GM12878 (cell line): ENCODE data around the gene GAK.

ENCODE experiments used
- ATF2 ChIP-seq: IDR thresholded peaks from 2 replicates; pipeline ENCODE4 v1.6.1; 2012; ENCODE audit warnings: low read length, inconsistent platforms
- CBX5 ChIP-seq: sonication (generic); IDR thresholded peaks from 2 replicates; pipeline ENCODE4 v1.6.1; 2016; ENCODE audit warnings: low read depth, moderate library complexity, mild to moderate bottlenecking, inconsistent platforms
- FOXK2 ChIP-seq: fragments of 450-650 bp; IDR thresholded peaks from 2 replicates; pipeline ENCODE4 v1.6.1; 2017; ENCODE audit warnings: mild to moderate bottlenecking, moderate library complexity
- IRF4 ChIP-seq: IDR thresholded peaks from 2 replicates; pipeline ENCODE4 v1.6.1; 2011; ENCODE audit warnings: low read depth, low read length
- MYC ChIP-seq: IDR thresholded peaks from 2 replicates; pipeline ENCODE4 v1.6.1; 2011; ENCODE audit warnings: mild to moderate bottlenecking, low read length, moderate library complexity, inconsistent platforms; ENCODE audit not compliant: insufficient read depth, insufficient replicate concordance, insufficient read length, severe bottlenecking
- RELB ChIP-seq: fragments of 450-650 bp; IDR thresholded peaks from 2 replicates; pipeline ENCODE4 v1.6.1; 2017; ENCODE audit warnings: low read depth, mild to moderate bottlenecking, moderate library complexity
- REST ChIP-seq: IDR thresholded peaks from 2 replicates; pipeline ENCODE4 v1.6.1; 2012; ENCODE audit warnings: mild to moderate bottlenecking, low read depth, low read length
- SRF ChIP-seq, 2 experiments: IDR thresholded peaks; 2 replicates each; pipeline ENCODE4 v1.6.1; 2011; ENCODE audit warnings: low read depth in 2 of 2, low read length in 2 of 2, mild to moderate bottlenecking in 1 of 2, moderate library complexity in 1 of 2

- TF ChIP-seq MYC (no peak), FOXK2 (no peak), REST (no peak), ATF2 (no peak), IRF4 (no peak), RELB (no peak), CBX5 (no peak), SRF (IDR thresholded peaks at IDR 0.05; ENCODE audit: low read depth in 2 of 2, low read length in 2 of 2) (no peak)
Observed at GRCh38 chr4:963276-964225, 31.4 kb upstream of the GAK start.
